GM21526 (cell line): ENCODE data around the gene TMC4.
A peak's percentile ranks its signal among the peaks of the same experiment; 100 is the strongest.
"Not testable (repeated sequence)": the region's sequence is repeated elsewhere in the genome, so short reads cannot be mapped to it uniquely, and the experiment has no call there.

Experiments
- ATAC-seq: cut with Tn5 transposase; IDR thresholded peaks from one replicate; pipeline ENCODE4 v1.9.1; 2021; ENCODE audit warnings: moderate library complexity; ENCODE audit not compliant: unreplicated experiment, low FRiP score

The TMC4 gene

DNA sequence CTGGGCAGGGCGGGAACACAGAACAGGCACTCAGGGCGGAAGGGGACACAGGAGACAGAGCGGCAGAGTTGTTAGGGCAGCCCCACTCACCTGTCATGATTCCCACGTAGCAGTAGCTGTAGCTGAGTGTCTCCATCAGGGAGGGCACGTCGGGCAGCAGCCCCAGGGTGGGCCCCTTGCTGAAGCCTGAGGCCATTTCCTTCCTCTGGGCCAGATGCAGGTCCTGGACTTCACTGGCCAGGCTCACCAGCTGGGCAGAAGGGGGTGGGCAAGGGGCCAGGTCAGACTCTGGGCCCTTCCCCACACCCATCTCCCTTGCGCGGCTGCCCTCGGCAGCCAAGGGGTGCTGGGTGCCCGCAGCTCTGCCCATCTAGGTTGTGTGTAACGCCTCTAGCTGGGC, 10.5 kb upstream of the TMC4 start:
- no peak for ATAC-seq

DNA sequence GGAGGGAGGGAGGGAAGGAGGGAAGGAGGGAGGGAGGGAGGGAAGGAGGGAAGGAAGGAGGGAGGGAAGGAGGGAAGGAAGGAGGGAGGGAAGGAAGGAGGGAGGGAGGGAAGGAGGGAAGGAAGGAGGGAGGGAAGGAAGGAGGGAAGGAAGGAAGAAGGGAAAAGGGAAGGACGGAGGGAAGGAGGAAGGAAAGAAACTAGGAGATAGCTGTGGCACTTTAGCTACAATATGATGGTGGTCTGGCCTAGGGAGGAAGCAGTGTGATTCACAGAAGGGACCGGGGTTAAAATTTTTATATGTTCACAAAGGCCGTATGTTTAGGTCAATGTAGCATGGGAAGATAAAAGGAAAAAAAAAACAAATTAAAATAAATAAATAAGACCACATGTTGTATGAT, 8.9 kb upstream of the TMC4 start:
- ATAC-seq = not testable (repeated sequence)

DNA sequence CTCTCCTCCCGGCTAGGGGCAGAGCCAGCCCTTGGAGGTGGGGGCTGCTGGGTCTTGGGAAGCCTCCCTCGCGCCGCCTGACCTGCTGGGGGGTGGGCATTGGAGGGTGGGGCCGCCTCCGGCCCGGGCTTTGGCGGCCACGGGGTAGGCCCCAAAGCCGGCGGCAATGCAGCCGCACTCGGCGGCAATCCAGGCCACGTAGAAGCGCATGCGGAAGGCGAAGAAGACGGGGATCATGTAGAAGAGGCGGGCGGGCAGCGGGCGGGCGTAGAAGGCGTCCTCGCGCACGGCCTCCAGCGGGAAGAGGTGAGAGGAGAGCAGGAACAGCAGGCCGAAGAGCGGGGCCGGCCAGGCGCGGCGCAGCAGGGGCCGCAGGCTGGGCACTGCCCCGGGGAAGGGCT, 7.7 kb upstream of the TMC4 start:
- ATAC-seq = no peak

DNA sequence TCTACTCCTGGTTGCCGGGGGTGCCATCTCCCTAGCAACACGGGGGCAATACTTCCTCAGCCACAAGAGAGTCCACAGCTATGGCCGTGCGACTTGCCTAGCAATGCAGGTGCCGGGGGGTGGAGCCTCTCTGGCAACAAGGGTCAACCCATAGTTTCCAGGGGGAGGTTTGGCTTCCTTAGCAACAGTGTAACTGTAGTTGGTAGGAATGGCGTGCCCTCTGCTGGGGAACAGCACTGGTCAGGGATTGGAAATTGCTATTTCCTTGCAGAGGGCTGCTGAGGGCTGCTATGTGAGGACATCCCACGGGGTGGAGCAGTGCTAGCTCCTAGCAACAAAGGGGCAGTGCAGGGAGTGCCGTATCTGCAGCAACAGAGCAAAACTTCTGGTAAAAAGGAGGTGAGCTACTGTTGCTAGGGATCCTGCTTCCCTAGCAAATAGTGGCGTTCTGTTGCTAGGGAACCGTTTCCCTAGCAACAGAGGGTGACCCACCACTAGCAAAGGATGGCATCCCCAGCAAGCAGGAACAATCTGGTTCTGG, 7.0 kb upstream of the TMC4 start:
- no peak for ATAC-seq

DNA sequence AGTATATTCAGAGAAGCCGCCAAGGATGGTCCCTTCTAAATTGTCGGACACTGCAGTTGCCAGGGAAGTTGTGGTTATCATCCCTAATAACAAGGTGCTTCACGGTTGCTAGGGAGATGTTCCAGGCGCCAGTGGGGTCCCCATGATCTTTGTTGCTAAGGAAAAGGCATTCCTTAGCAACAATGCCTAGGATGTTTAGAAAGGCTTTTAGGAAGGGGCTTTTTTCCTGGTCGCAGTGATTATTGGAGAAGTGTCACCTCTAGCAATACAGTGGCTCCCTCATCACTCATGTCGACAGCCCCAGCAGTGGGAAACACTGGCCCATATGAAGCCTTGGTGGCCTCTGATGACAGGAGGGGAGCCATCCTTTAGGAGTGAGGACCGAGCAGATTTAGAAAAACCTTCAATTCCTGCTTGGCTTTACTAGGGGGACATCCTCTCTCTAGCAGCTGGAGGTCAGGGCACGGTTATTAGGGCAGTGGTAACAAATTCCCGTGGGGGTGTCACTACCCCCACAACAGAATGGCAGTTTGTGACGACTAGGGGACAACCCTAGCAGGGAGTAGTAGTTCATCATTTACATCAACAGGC, 6.4 kb upstream of the TMC4 start:
- no peak for ATAC-seq

DNA sequence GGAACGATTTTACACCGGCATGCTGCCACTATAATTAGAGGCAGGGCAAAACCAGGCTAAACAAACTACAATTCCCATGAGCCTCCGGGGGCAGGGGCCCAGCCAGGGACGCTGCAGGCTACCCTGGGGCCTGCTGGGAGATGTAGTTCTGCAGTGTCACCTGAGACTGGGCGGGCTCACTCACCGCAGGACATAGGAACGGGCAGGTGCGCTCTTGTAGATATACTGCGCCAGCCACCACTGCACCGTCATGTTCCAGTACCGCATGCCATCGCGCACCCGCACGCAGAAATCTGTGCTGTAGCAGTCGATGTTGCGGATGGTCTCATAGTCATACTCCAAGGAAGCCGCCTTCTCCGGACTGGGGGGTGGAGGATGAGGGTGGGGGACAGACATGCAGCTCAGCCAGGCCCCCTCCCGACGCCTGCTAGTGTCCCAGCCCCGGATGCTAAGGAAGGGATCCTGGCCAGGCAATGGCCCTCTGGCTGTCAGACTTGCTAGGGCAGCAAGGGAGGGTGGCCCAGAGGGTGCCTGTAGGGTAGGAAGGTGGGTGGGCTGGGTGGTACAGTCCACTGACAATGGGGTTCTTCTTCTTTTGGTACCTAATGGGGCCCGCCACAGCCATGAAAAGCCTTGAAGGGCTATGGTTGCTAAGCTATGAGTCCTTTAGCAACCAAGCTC, 5.8 kb upstream of the TMC4 start:
- ATAC-seq = no peak

DNA sequence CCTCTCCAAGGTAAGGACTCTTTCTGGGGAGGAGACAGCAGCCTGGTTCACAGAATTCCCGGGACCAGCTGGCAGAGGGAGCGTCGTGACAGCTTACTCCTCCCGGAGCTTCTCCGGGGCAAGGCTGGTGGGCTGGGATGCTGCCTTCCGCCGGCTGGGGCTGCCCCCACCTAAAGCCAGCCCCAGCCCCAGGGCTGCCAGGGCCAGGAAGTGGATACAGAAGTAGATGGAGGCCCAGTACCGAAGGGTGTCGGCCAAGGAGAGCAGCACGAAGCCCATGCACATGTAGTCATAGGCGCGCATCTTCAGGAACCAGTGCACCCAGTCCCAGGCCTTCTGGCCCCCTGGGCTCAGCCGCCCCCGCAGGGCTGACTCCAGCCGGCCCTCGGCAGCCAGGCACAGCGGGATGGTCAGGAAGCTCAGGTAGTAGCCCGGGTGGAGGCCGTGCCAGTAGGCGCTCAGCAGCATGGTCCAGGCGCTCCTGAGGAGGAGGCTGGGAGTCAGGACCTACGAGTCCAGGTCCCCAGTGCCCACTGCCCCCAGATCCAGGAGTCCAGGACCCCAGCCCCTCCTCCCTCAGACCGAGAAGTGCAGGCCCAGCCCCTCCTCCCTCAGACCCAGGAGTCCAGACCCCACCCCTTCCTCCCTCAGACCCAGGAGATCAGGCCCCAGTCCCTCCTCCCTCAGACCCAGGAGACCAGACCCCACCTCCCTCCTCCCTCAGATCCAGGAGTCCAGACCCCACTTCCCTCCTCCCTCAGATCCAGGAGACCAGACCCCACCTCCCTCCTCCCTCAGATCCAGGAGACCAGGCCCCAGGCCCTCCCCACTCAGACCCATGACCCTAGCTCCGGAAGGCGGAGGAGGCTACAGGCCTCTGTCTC, 1.2 kb upstream of the TMC4 start:
- no peak for ATAC-seq

DNA sequence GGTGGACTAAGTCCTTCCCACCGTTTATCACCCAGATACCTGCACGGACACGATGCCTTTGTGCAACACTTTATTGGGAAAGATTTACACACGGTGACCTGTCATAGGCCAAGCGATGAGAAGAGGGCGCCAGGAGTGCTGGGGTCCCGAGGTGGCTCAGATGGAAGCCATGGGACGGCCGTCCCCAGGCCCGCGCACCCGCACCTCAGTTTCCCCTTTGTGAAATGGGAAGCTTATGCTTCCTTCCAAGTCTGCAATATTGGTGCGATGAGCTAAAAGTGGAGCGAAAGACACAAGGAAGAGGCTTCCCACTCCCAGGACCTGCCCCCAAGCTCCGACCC, 369 bp upstream of the TMC4 start:
- ATAC-seq = no peak

DNA sequence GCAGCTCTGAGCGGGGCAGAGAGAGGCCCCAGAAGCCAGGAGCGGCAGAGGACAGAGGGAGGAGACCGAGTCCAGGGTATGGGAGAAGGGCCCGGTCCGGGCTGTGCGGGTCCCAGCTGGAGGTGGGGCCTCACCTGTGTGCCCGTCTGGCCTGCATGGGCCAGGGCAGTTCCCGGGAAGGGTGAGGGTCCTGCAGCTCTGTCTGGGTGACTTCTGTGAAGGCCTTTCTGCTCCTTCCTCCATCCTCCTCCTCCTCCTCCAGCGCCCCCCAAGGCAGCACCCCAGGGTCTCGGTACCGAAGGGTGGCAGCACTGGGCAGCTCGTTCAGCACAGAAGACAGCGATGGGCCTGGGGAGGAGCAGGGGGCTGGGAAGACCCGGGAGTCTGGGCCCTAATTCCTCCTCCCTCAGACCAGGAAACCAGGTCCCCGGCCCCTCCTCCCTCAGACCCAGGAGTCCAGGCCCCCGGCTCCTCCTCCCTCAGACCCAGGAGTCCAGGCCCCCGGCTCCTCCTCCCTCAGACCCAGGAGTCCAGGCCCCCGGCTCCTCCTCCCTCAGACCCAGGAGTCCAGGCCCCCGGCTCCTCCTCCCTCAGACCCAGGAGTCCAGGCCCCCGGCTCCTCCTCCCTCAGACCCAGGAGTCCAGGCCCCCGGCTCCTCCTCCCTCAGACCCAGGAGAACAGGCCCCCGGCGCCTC, 1.1 kb downstream of the TMC4 start:
- not testable (repeated sequence) for ATAC-seq

DNA sequence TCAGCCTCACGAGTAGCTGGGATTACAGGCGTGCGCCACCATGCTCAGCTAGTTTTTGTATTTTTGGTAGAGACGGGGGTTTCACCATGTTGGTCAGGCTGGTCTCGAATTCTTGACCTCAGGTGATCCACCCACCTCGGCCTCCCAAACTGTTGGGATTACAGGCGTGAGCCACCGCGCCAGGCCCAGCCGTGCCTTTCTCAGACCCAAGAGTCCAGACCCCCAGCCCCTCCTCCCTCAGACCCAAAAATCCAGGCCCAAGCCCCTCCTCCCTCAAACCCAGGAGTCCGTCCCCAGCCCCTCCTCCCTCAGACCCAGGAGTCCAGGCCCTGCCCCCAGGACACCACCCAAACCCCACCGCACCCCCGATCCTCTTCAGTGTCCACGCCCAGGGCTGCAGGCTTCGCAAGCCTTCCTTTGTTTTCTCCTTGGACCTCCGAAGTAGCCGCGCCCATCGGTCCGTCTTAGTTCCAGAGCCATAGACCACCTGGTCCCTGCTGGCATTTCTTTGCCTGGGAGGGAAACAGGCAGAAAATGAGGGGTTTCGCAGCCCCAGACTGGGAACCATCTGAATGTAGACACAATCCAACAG, 3.7 kb downstream of the TMC4 start:
- ATAC-seq = no peak

DNA sequence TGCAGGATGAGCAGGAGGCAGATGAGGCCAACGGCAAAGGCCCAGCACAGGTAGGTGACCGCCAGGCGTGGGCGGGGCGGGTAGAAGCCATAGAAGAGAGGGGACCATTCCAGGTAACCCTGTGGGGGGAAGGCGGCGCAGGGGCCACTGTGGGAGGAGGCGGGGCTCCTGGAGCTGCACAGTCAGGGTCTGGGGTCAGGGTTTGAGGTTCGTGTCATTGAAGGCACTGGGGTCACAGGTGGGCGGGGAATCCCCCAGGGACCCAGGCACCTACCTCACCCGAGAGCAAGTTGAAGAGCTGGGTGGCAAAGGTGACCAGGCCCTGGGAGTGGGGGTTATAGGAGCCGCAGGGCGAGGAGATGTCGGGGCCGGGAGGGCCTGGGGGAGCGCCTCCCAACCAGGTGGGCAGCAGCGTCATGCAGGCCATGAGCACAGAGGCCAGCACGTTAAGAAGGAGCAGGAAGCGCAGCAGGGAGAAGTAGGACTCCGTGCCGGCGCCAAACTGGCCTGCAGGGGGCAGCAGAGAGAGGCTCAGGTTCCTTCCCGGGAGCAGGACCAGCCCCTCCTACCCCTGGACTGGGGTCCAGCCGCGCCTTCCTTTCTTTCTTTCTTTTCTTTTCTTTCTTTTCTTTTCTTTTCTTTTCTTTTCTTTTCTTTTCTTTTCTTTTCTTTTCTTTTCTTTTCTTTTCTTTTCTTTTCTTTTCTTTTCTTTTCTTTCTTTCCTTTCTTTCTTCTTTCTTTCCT, 4.6 kb downstream of the TMC4 start:
- no peak for ATAC-seq

DNA sequence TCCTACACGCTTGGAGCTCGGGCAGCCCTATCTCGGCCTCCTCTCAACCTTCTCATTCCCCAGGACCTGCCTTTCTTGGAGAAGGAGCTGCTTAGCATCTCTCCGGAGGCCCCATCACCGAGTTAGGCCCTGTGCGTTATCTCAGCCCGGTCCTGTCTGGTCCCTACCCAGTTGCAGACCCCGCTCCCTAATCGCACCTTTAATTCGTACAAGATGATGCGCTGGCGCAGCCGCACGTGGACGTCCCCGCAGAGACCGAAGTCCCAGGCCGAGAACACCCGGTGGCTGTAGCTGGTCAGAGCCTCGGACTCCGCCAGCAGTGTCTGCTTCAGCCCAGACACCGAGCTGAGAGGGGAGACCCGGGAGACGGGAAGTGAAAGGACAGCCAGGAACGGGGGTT, 7.7 kb downstream of the TMC4 start:
- ATAC-seq = no peak

DNA sequence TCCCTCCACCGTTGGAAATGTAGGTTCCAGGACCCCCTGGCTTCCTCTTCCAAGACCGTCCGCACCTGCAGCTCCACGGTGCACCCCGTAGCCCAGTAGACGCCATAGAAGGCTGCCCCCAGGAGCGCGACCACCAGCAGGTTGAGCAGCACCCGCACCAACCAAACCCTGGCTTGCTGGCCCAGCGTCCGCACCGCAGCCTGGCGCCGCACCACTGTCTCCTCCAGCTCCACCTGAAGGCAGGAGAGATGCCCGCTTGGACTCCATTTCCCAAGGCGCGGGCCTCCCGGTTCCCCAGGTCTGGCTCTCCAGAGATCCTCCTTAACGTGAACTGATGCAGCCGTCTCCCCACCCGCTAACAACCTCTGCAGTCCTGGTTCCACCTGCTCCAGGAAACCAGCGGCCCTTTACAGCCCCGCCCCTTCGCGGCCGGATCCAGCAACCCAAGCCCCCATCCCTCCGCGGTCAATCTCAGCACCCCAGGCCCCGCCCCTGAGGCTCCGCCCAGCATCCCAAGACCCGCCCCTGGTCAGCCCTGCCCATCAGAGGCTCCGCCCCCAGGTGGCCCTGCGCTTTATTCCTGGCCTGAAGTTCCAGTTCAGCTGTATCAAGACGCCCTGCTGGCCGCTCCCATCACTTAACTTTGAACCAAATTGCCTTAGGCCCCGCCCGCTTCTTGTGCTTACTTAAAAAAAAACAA, 8.4 kb downstream of the TMC4 start:
- ATAC-seq = no peak

DNA sequence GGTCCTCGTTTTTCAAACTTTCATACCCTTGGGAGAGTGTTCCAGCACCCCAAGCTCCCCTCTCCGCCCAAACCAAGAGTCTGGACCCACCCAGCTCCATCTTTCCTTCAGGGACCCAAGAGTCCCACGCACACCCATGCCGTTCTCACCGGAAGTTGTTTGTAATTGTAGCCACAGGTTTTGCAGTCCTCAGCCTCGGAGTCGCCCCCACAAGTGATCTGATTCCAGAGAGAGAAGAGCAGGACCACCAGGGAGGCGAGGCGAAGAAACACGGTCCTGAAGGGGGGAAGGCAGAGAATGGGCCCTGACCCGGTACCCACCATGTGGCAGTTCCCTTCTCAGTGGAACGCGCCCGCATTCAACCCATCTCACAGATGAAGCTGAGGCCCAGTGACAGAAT, 10.1 kb downstream of the TMC4 start:
- ATAC-seq = no peak

DNA sequence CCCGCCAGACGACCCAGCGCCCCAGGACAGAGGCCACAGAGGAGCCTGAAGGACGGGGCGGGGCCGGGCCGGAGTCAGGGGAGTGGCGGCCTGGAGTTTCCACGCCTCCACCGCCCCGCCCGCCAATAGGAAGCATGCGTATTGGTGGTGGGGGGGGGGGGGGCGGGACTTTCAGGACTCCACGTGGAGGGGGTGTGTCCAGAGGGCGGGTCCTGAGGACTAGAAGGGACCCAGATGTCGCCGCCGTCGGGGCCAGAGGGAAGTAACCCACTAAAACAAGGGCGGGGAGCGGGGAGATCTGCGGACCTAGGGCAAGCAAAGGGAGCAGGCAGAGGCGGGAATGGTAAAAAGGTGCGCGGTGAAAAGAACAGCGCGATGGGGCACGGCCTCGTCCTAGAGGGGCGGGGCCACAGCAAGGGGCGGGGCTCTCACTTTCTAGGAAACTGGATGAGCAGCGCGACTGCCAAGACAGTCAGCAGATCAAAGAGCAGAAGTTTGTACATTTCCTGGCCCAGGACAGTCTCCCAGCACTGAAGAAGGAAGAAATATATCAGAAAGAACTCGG, 10.6 kb downstream of the TMC4 start:
- no peak for ATAC-seq

DNA sequence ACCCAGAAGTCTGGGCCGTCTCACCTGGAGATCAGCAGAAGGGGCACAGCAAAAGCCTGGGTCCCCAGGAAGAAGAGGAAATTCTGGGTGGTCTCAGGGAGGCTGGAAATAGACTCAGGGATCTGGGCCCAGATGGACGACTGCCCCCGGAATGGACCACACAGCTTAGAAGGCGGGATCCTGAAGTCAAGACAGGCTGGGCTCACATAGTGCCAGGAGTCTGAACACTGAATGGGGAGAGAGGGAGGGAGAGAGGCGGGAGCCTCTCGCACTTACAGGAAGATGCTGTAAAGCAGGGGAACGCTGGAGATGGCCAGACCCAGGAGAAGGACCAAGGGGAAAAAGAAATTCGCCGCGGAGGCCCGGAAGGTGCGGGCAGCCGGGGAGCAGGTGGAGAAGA, 12.1 kb downstream of the TMC4 start:
- no peak for ATAC-seq

DNA sequence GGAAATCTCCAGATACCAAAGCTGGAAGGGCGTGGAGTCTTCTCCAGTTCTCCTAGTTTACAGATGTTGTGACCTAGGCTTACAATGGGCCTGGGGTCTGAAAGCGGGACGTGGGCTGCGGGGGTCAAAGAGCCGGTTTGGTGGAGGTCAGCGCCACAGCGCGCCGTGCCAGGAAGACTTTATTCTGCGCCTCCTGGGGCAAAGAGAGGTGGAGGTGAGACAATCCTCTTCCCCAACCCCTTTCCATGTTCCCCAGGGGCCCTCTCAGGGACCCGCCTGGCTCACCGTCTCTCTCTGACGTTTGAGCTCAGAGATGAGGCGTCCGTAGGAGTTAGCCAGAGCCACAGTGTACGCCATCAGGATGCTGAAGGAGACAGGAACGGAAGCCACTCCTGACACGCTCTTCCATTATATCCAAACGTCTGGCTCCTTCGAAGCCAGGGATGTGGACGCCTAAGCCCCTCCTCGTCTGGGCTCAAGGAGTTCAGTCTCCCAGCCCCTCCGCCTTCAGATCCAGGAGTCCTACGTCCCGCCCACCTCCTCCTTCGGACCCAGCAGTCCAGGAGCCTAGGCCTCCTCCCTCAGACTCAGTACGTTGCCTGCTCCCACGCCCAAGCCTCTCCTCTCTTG, 12.7 kb downstream of the TMC4 start:
- ATAC-seq = peak; percentile 6

DNA sequence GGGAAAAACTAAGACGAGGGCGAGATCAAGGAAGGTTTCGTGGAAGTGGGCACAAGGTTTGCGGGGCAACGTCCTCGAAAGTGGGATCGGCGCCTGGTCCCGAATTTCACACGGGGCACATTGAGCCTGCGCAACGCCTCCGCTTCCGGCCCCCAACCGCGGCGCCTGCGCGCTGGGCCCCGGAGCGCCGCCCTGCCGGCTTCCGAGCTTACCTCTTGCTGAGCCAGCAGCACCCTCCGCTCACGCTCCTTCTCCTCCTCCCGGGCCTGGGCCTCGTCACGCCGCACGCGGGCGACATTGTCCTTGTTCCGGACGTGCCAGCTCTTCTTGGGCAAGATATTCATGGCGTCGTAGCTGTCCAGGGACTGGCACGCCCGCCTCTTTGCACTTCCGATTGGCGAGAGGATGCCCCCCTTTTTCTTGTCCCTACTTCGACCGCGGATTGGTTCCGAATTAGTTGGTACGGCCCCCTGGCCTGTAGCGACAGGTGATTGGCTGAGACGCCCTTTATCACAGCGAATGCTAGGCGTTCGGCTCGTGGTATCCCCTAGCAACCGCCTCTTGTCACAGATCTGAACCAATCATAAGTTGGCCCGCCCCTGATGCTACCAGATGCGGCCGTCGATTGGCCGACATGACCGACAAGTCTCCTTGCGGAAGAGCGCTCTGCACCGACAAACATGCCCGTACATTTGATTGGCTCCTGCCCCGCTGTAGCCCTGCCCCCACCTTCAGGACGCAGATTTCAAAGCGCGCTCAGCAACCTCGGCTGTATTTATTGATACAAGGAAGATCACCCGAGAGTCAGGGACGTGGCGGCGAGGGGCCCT, 13.4 kb downstream of the TMC4 start, which contains the start of gene LENG1:
TSS of gene LENG1 (minus strand) at position 370 of the 830 bp plus-strand sequence. CDS start at position 344, 26 bp downstream.
- peak; percentile 83 for ATAC-seq
